Posterior vena cava (tissue), 2 donors: Measurements from ENCODE around the gene C18orf63. TPM values are rescaled to one million over a fixed set of nuclear protein-coding genes. Genes with fewer than 3 reads are reported as not detected.
A peak's percentile ranks its signal among the peaks of the same experiment; 100 is the strongest.
"Not testable (repeated sequence)": the region's sequence is repeated elsewhere in the genome, so short reads cannot be mapped to it uniquely, and the experiment has no call there.

Experiments used
- DNase-seq: peaks from one replicate; pipeline ENCODE4 v3.0.0-alpha.2; 2020; ENCODE audit warnings: low spot score
- intact Hi-C, 2 donors: fragments of 100-400 bp; cut with DNase I; formaldehyde crosslinking; loops; one replicate each; pipeline versions ENCODE4 v1.14.1 to v1.14.2; 2022 to 2023
- total RNA-seq, 2 donors: library from RNA; stranded (reverse); fragmentation: NEBNext Ultra II Directional; extraction: Animal tissue kit (Norgen Biotek cat#: 25700); gene quantifications; one replicate each; pipeline ENCODE4 v1.2.1, GENCODE V29; 2021
- donor health status: DM: yes; HTN: yes; CAD: no.
- donor health status: DM: yes; HTN: yes; CAD: no.

C18orf63 gene
- total RNA-seq, 2 donors from 2014 or later: not detected

DNA sequence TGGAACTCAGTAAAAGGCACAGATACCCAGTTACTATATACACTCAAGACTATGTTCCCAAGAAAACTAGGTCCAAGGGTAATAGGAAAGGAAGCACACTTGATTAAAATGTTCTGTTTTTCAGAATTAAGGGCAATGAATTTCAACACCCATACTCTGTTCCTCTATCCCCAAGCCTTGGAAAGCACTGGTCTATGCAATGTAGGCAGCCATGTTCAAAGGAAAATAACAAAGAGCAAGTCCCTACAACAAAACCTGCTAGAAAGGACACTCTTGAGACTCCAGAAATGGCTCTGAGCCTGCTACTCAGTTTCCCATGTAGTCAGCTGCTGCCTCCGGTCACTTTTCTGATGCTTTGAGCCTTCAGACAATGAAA, 30.7 kb upstream of the C18orf63 start:
- intact Hi-C loops: no loop called here
- no peak for DNase-seq

DNA sequence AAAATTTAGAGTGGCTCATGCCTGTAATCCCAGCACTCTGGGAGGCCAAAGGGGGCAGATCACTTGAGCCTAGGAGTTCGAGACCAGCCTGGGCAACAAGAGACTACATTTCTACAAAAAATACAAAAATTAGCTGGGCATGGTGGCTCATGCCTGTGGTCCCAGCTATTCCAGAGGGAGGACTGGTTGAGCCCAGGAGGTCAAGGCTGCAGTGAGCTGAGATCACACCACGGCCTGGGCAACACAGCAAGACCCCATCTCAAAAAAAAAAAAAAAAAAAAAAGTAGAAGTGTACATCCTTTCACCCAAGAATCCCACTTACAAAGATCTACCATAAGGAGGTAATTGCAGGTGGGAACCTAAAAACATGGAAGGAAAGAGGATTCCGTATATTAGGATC, 30.1 kb upstream of the C18orf63 start:
- intact Hi-C loops: not testable (repeated sequence)

DNA sequence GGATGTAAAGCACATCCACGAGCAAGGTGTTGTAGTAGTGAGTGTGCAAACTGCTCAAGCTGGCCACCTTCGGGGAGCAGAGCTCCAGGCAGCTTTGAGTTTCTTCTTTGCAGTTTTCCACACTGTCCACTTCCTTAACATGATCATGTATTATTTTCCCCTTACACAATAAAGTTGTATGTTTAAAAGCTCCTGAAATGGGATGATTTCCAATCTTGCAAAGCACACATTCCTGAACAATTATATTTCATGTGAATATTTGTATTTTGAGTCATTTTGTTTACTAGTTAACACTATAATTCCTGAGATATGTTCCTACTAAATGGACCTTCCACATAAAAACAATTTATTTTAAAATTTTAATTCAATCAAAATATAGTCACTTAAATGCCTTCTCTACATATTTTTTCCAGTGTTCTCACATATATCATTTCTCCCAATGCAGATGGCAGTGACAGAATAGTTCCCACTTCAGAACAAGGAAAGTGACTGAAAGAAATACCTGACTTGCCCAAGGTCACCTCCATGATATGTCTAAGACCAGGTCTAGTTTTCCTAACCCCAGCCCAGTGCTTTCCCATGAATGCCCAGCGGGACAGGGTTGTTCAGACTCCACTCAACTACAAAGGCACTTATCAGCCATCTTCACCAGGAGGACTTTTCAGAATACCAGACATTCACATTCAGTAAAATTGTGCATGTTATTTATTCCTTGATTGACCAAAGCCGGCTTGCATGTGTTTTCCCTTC, 29.4 kb upstream of the C18orf63 start:
- intact Hi-C loops: no loop called here
- no peak for DNase-seq

More for the DNA sequence above, 30.1 kb upstream of the C18orf63 start:
- DNase-seq: not testable (repeated sequence)

DNA sequence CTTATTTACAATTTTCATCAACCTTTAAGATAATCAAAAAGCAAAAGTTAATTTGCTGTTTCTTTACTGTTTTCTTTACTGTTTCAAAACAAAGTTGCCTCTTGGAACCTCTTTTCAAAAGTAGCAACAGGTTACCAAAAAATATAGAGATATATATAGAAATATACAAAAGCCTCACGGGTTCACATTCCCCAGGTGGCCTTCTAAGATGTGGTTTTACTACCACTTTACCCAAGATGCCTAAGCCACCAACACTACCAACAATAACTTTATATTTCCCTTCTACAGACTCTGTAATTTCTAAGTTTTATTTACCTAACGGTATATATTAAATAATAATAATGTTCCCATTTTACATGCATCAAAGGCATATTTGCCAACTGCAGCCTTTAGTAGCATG, 28.8 kb upstream of the C18orf63 start:
- intact Hi-C loops: no loop called here
- no peak for DNase-seq

DNA sequence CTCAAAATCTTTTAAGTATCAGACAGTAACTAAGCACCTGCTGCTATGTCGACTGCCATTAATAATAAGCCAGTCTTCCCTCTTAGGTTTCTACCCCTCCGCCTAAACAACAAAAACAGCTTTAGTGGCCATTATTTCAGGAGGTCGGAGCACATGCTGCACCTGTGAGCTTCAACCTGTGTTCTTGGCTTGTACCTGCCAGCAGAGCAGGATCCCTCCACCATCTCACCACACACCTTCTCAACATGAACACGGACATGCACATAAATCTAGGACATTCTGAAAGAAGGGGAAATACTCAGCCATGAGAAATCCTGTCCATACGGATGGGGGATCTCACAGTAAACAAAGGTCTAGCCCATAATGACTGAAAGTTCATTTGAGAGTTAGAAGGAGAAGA, 27.6 kb upstream of the C18orf63 start:
- no peak for DNase-seq
- intact Hi-C loops: no loop called here

DNA sequence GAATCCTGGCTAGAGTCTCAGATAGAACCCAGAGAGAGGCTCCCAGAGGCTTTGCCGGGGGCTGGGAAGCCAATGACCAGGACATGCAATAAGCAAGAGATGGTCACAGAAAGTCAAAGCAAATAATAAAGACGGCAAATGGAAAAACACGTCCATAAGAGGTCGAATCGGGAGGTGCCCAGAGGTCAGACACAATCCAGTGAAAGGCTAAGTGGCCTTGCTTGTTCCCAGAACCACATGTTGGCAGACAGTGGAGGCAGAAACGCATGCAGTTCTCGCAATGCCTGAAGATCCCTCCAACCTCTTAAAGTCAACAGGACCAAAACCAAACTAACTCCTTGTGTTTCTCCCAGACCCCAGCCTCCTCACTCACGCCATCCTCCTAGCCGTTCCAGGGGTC, 26.9 kb upstream of the C18orf63 start:
- no peak for DNase-seq
- intact Hi-C loops: no loop called here

DNA sequence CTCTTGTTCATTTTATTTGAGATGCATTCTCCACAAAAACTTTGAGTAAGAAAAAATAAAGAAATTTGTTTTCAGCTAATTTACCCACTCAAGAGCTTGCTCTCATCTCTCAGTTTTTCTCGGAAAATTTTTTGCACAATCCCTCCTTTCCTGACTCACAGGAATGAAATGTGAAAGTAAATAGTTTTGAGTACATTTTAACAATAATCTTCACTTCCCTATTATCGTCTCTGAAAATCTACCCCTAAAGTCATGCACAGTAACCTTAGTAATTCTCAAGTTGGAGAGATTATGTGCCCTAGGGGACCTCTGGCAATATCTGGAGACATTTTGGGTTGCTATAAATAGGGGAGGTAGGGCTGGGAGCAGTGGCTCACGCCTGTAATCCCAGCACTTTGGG, 26.5 kb upstream of the C18orf63 start:
- intact Hi-C loops: no loop called here
- DNase-seq: no peak

DNA sequence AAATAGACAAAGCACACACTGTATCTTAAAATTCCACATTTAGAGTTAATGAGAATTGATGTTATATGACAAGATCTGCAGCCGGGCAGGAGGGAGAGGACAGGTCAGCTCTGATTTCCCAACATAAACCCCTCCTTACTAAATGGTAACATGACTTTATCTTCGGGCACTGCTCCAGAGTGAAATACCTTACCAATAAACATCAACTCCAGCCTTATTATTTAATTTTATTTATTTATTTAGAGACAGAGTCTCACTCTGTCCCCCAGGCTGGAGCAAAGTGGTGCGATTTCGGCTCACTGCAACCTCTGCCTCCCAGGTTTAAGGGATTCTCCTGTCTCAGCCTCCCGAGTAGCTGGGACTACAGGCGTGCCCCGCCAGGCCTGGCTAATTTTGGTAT, 25.6 kb upstream of the C18orf63 start:
- DNase-seq: no peak
- intact Hi-C loops: no loop called here

DNA sequence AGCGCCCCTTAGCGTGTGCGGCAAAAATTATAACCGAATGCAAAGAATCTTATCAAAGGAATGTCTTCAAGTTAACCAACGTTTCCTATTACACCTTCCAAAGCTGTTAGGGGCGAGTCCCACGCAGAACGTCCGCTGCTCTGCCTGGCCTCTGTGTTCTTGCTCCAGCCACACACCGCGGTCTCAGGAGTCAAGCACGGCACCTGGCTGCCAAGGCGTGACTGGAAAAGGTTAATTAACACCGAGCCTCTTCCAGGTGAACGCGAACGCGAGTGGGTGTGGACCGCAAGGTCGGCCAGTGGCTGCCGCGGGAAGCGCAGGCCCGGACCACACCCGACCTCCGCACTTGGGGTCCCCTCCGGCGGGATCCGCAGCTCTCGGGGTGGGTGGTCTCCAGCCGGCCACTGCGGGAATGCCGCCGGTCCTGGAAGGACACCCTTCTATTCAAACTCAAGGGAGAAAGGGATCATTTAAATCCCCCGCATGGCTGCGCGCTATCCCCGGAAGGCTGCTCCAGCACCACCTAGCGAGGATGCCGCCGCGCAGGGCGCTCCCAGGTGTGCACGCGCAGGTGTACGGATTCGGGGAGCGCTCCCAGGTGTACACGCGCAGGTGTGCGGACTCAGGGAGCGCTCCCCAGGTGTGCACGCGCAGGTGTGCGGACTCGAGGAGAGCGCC, 24.7 kb upstream of the C18orf63 start:
- intact Hi-C loops: no loop called here
- no peak for DNase-seq

DNA sequence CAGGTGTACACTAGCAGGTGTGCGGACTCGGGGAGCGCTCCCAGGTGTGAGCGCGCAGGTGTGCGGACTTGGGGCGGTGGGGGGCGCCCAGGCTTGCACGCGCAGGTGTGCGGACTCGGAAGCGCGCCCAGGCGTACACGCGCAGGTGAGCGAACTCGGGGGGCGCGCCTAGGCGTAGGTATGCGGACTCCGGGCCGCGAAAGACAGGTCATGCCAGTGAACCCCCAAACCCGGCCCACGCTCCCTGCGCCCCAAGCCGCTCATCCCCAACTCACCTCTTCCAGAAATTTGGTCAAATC, 24.2 kb upstream of the C18orf63 start:
- intact Hi-C loops: no loop called here
- DNase-seq: no peak

DNA sequence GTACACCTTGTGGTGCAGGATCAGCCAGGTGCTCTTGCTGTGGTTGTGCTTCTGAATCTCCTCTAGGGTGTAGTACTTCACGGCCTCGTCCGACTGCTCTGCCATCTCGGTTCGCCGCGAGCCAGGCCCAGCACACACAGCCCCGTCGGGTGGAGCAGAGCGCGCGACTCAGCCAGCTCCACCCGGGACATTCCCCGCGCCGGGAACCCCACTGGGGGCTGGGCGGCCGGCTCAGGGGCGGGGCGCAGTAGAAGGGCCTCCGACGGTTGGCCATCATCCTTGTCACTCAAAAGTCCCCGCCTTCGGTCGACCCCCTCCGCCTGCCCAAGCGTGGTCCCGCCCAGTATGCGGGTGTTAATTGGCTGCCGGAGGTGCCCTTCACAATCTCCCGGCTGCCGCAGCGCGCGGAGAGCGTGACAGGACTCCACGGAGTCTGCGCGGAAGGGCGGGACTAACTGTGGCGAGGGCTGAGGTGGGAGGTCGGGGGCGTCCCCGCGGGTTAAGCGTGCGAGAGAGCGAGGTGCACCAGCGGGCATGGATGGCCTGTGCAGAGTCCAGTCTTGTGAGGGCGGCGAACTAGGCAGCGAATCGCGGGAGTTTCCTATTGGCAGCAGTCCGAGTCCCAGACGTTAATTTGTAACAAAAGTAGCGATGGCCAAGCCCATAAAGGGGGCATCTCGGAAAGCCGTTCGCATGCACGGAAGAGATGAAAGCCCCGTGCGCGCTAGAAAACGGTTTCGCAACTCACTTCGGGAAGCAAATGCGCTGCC, 23.7 kb upstream of the C18orf63 start, which contains the start of gene CYB5A:
CYB5A (minus strand) TSS at position 193 of the 770 bp plus-strand sequence; CDS start at position 105, 88 bp downstream.
- peak; percentile 99 for DNase-seq
- intact Hi-C loops: no loop called here

DNA sequence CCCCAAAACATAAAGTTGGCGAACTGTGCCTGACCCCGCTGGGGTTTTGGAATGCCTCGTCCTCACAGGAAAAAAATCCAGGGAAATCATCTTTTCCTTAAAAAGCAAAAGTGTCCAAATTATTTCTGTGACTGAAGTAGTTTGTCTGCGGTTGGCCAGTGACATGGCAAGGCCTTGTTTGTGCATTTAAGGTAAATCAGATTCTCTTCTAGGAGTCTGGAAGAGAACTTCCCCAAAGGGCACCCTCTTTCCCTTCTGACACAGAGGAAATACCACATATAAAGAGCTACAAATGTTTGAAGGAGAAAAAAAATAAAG, 23.1 kb upstream of the C18orf63 start:
- DNase-seq: no peak
- intact Hi-C loops: no loop called here

DNA sequence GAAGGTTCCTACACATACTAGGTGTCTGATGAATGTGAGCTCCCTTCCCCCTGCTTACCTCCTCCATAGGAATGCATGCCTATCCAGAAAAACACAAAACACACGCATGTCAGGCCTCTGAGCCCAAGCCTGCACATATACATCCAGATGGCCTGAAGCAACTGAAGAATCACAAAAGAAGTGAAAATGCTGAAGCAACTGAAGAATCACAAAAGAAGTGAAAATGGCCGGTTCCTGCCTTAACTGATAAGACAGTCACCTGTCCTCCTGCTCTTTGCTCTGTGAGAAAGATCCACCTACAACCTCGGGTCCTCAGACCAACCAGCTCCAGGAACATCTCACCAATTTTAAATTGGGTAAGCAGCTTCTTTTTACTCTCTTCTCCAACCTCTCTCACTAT, 22.7 kb upstream of the C18orf63 start:
- intact Hi-C loops, DNase-seq: not testable (repeated sequence)

DNA sequence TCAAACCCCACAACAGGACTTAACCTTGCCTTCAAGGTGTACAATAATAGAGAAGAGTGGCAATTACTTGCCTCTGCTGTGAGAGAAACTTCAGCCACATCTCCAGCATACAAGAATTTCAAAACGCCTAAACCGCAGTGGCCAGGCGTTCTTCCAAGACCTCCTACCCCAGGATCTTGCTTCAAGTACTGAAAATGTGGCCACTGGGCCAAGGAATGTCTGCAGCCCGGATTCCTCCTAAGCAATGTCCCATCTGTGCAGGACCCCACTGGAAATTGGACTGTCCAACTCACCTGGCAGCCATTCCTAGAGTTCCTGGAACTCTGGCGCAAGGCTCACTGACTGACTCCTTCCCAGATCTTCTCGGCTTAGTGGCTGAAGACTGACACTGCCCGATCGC, 21.1 kb upstream of the C18orf63 start:
- DNase-seq: no peak
- intact Hi-C loops: no loop called here

DNA sequence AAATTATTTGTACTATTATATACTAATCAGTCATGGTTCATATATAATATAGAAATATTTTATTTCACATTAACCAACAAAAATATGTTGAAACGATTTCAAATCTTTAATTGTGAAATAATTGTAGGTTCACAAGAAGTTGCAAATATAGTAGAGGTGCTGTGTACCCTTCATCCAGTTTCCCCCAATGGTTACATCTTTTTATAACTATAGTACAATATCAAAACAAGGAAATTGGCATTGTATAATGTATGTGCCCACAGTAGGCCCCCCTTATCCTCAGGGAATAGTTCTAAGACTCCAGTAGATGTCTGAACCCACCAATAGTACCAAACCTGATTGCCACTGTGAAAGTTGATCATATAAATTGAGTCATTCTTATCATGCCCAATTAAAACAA, 16.5 kb upstream of the C18orf63 start:
- no peak for DNase-seq
- intact Hi-C loops: no loop called here

DNA sequence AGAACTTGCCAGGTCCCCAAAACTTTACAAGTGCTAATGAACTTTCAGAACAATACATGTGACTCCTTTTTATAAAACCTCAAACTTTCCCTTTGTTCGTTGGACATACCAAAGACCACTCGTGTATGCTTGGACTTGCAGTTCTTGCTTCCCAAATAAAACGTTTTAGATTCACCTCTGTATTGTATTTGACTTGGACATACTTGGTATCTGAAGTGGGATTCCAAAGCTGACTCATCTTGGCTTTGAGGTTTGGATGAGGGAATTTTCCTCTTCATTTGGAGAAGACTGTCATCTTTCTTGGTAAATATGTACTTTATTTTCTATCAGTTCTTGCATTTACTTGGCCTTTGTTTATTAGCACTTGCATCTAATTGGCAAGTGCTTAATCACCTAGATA, 15.9 kb upstream of the C18orf63 start:
- no peak for DNase-seq
- intact Hi-C loops: no loop called here

DNA sequence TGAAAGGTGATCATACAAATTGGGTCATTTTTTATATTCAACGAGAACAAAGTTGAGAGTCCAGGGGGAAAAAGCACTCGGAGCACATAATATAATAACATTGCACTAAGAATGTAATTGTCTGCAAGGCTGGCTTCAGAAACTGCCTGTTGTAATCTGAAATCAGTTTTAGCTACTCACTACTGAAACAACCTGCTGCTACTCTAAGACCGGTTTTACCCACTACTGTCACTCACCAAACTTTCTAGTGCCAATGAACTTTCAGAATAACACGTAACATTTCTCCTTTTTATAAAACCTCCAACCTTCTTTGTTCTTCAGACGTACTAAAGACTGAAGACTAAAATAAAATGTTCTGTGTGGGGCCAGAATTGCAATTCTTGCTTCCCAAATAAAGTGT, 12.3 kb upstream of the C18orf63 start:
- intact Hi-C loops: no loop called here
- DNase-seq: no peak

DNA sequence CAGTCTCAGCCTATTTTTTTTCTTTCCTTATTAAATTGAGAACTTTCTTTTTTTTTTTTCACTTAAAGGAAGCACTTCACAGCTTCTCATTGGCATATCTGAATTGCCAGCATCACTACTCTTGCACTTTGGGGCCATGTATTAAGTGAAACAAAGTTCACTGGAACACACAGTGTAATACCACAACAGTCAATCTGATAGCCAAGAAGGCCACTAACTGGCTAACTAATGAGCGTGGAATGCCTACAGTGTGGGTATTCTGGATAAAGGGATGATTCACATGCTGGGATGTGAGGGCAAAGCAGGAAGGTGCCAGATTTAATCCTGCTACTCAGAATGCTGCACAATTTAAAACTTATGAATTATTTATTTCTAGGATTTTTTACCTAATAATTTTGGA, 11.7 kb upstream of the C18orf63 start:
- intact Hi-C loops: no loop called here
- no peak for DNase-seq

DNA sequence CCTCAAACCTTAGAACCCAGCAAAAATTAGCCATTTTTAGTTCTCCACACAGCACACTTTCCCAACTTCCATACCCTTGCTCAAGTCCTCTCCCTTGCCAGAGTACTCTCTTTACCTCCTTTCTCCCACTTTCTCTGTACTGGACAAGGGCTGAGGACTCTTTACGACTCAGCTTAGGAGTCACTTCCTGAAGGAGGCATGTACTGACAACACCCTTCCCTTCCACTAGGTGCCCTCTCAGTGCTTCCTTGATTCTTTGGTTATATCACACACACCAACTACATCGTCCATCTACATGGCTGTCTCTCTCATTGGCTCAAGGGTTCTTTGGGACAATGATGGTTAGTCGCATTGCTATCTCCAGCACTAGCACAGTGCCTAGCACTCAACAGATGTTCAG, 5.2 kb upstream of the C18orf63 start:
- intact Hi-C loops: no loop called here
- DNase-seq: no peak

DNA sequence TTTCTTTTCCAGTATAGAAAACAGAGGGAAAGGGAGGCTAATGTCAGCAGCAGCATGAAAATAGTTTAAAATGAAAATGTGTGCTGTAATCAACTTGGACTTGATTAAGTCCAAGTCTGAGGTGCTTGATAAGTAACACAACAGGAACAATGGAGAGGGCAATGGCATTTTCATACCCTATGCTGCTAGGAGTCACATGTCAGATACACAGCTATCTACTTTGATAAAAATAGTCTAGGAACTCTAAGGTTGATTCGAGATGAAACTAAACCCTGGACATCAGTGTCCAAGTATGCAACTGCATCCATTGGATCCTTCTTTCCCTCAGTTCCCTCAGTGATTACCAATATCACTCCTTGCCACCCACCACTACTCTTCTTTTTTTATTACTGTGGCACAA, 4.6 kb upstream of the C18orf63 start:
- intact Hi-C loops: no loop called here
- DNase-seq: no peak
